Measurements from ENCODE around the gene FKBP5. TPM values are rescaled to one million over a fixed set of nuclear protein-coding genes. Genes with fewer than 3 reads are reported as not detected.

The FKBP5 gene
- total and polyA plus RNA-seq, 10 of the 15 experiments (the other 5 are each of a cell fraction or from before 2014, with no cell fraction given): 29.0 to 123 (median 62.3) TPM

GRCh38 chr6:35558571-35558970 lies 130.1 kb downstream of the FKBP5 start:
- in situ Hi-C loops (cut with MboI) (no loop called here), intact Hi-C loops (cut with micrococcal nuclease; ENCODE audit: unreplicated experiment) (no loop called here)
- Histone ChIP-seq H3K36me3 (ENCODE audit: control insufficient read depth in 2 of 2, insufficient read depth in 2 of 2, low read length in 1 of 2) (no peaks in the 10 kb centered on the region), H3K27me3 (replicated peaks in 1 of 2; ENCODE audit: control insufficient read depth in 2 of 2, insufficient read depth in 2 of 2, low read length in 1 of 2) (no peaks in the 10 kb centered on the region; a peak in 1 of 4 replicates), H3K4me2 (ENCODE audit: control insufficient read depth, insufficient read depth) (no peak overlapping the region), H3K9me3 (replicated peaks; ENCODE audit: control insufficient read depth, insufficient read depth, low read length) (no peaks in the 10 kb centered on the region), H4K20me1 (ENCODE audit: control insufficient read depth, insufficient read depth) (no peaks in the 10 kb centered on the region), H3K79me2 (ENCODE audit: control insufficient read depth, insufficient read depth, low read length) (no peaks in the 10 kb centered on the region), H2AFZ (ENCODE audit: control insufficient read depth, low read depth, low read length) (no peak overlapping the region), H3K4me3 (no peak overlapping the region), H3K9ac (ENCODE audit: control insufficient read depth, insufficient read depth, low read length) (no peak overlapping the region), H3K27ac (ENCODE audit: control insufficient read depth, insufficient read depth) (no peak overlapping the region), H3K4me1 (ENCODE audit: control insufficient read depth, insufficient read depth, low read length) (no peaks in the 10 kb centered on the region)
- ChIA-PET RAD21 (ENCODE audit: unreplicated experiment) (interaction anchor here (1.1 kb wide), 1 partner anchor 36 kb away, joined by 5 read pairs; no protein-coding TSS in a partner anchor), CTCF (interaction anchor here (0.6 to 3.7 kb wide), 6 partner anchors 10 to 178 kb away, joined by 3 to 14 read pairs (median 6); partner anchors contain the start of gene ARMC12), SMC1A (ENCODE audit: uncharacterized antibody, unreplicated experiment) (interaction anchor here (1.7 kb wide), 1 partner anchor 33 kb away, joined by 3 read pairs; no protein-coding TSS in a partner anchor), POLR2A (no interaction called here)
- ATAC-seq (no peak), DNase-seq (ENCODE audit: low read depth, low spot score) (peak; percentile 17), FAIRE-seq (no peak)
- 12% methylated on average over 12 of the region's 12 CpGs for WGBS (ENCODE audit: insufficient coverage, insufficient replicate concordance, low lambda C conversion rate, missing lambda C conversion rate)
- TF ChIP-seq IKZF1 (conservative IDR thresholded peaks at IDR 0.05) (peak; percentile 40; the same call in 1 of the 2 replicates), SKIL (IDR thresholded peaks at IDR 0.05; ENCODE audit: low read depth, poor library complexity, severe bottlenecking) (no peak), TARDBP (IDR thresholded peaks at IDR 0.05; ENCODE audit: borderline replicate concordance) (no peak), POU2F2 (IDR thresholded peaks at IDR 0.05; ENCODE audit: borderline replicate concordance, low read depth, low read length) (no peak), ZNF384 (IDR thresholded peaks at IDR 0.05; ENCODE audit: borderline replicate concordance, low read depth, low read length) (no peak), EED (IDR thresholded peaks at IDR 0.05; ENCODE audit: low read depth) (0 out of 2 replicates have a peak, but pooled peaks have one; percentile 35), BHLHE40 (IDR thresholded peaks at IDR 0.05; ENCODE audit: borderline replicate concordance in 1 of 2, low read depth in 2 of 2, low read length in 1 of 2) (peak in 1 of 2 experiments; percentile 48; a peak in 1 of 4 replicates), IKZF2 (IDR thresholded peaks at IDR 0.05) (peak in 1 of 2 experiments; percentile 42; a peak in 1 of 4 replicates)
- no TSS peak for BruUV-seq (replicated peaks)

All from GM12878 (cell line).